Astrocyte (in vitro differentiated cells and primary cell): ENCODE measurements around the gene GON4L. TPM values are rescaled to one million over a fixed set of nuclear protein-coding genes. Genes with fewer than 3 reads are reported as not detected.

Experiments used
- DNase-seq: peaks from one replicate; pipeline ENCODE4 v3.0.0-alpha.2; 2010; ENCODE audit warnings: low read depth
- FAIRE-seq: peaks from 2 replicates; lab custom pipeline; 2011; peaks lifted over from hg19 to GRCh38; lab: Jason Lieb, UNC
- H2AFZ ChIP-seq: 2 replicates; pipeline ENCODE4 v1.6.0; 2012; ENCODE audit warnings: low read depth, low read length, inconsistent platforms
- H3K27ac ChIP-seq: 2 replicates; pipeline ENCODE4 v1.5.1; 2011; ENCODE audit warnings: low read depth, low read length, inconsistent platforms
- H3K27me3 ChIP-seq: 2 replicates; pipeline ENCODE4 v1.6.0; 2011; ENCODE audit warnings: low read length, inconsistent platforms; ENCODE audit not compliant: insufficient read depth
- H3K36me3 ChIP-seq: 2 replicates; pipeline ENCODE4 v1.5.1; 2011; ENCODE audit warnings: low read length, inconsistent platforms; ENCODE audit not compliant: insufficient read depth
- H3K4me1 ChIP-seq: 2 replicates; pipeline ENCODE4 v1.5.1; 2011; ENCODE audit warnings: low read length, inconsistent platforms; ENCODE audit not compliant: insufficient read depth
- H3K4me2 ChIP-seq: 2 replicates; pipeline ENCODE4 v1.6.0; 2012; ENCODE audit warnings: low read length, inconsistent platforms
- H3K4me3 ChIP-seq: 2 replicates; pipeline ENCODE4 v1.5.1; 2011; ENCODE audit warnings: low read depth, mild to moderate bottlenecking, low read length, inconsistent platforms; ENCODE audit not compliant: insufficient read depth
- H3K79me2 ChIP-seq: 2 replicates; pipeline ENCODE4 v1.6.0; 2012; ENCODE audit warnings: mild to moderate bottlenecking, low read length, inconsistent platforms; ENCODE audit not compliant: insufficient read depth
- H3K9ac ChIP-seq: 2 replicates; pipeline ENCODE4 v1.6.0; 2012; ENCODE audit warnings: mild to moderate bottlenecking, low read length, inconsistent platforms
- H3K9me3 ChIP-seq: 2 replicates; pipeline ENCODE4 v1.5.1; 2012; ENCODE audit warnings: low read depth, mild to moderate bottlenecking, low read length, inconsistent platforms; ENCODE audit not compliant: insufficient read depth
- H4K20me1 ChIP-seq: 2 replicates; pipeline ENCODE4 v1.6.0; 2012; ENCODE audit warnings: low read length, inconsistent platforms; ENCODE audit not compliant: insufficient read depth
- H3K27ac Mint-ChIP-seq: one replicate; pipeline ENCODE4 v1.8.0; 2021; ENCODE audit warnings: mild to moderate bottlenecking, mixed read lengths; ENCODE audit not compliant: unreplicated experiment
- H3K27me3 Mint-ChIP-seq: one replicate; pipeline ENCODE4 v1.8.0; 2021; ENCODE audit warnings: low read depth, mixed read lengths; ENCODE audit not compliant: unreplicated experiment
- H3K36me3 Mint-ChIP-seq: one replicate; pipeline ENCODE4 v1.8.0; 2021; ENCODE audit warnings: low read depth, mixed read lengths; ENCODE audit not compliant: unreplicated experiment
- H3K4me1 Mint-ChIP-seq: one replicate; pipeline ENCODE4 v1.8.0; 2021; ENCODE audit warnings: low read depth, mixed read lengths; ENCODE audit not compliant: unreplicated experiment
- H3K4me3 Mint-ChIP-seq: one replicate; pipeline ENCODE4 v1.8.0; 2021; ENCODE audit warnings: mild to moderate bottlenecking, moderate library complexity, mixed read lengths; ENCODE audit not compliant: unreplicated experiment
- H3K9me3 Mint-ChIP-seq: one replicate; pipeline ENCODE4 v1.8.0; 2021; ENCODE audit warnings: mild to moderate bottlenecking, mixed read lengths; ENCODE audit not compliant: unreplicated experiment
- CTCF ChIP-seq: IDR thresholded peaks from 2 replicates; pipeline ENCODE4 v1.5.1; 2011; ENCODE audit warnings: low read depth, mild to moderate bottlenecking, inconsistent platforms, low read length, moderate library complexity; ENCODE audit not compliant: insufficient read depth
- EZH2 ChIP-seq: IDR thresholded peaks from 2 replicates; pipeline ENCODE4 v1.6.1; 2012; ENCODE audit warnings: mild to moderate bottlenecking, low read length, inconsistent platforms; ENCODE audit not compliant: insufficient read depth
- total RNA-seq: library from RNA; stranded (reverse); gene quantifications from 2 replicates; pipeline ENCODE4 v1.2.1, GENCODE V29; 2021

Gene GON4L
- total RNA-seq, 1 donor from 2014 or later: 52.8 TPM

DNA sequence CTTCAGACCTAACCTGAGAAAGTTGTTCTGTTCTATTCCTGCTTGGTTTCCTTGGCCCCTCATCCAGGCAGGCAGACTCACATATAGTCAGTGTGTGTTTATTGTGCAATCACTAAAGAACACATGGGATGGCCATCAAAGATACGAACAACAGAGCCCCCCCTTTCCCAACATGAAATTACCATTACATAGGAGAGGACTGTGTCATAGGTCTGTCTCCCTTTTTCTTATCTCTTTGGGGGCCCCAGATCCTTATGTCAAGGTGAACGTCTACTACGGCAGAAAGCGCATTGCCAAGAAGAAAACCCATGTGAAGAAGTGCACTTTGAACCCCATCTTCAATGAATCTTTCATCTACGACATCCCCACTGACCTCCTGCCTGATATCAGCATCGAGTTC is 23.9 kb upstream of the GON4L start:
- H3K36me3 ChIP-seq: no peaks in the 10 kb centered on the region
- Mint-ChIP-seq H3K27ac (no peak overlapping the region), H3K9me3 (no peaks in the 10 kb centered on the region), H3K27me3 (no peaks in the 10 kb centered on the region), H3K4me1 (peaks cover 11% of the 10 kb centered on the region), H3K36me3 (peaks cover 7% of the 10 kb centered on the region), H3K4me3 (no peak overlapping the region)
- no peaks in the 10 kb centered on the region for H3K9me3 ChIP-seq
- DNase-seq: no peak
- no peak for FAIRE-seq
- no peaks in the 10 kb centered on the region for H3K27me3 ChIP-seq
- no peak overlapping the region for H3K4me2 ChIP-seq
- H2AFZ ChIP-seq: no peak overlapping the region
- TF ChIP-seq CTCF: no peak
- peaks cover 4% of the 10 kb centered on the region for H3K4me1 ChIP-seq
- H4K20me1 ChIP-seq: no peaks in the 10 kb centered on the region
- no peak overlapping the region for H3K27ac ChIP-seq
- H3K79me2 ChIP-seq: no peaks in the 10 kb centered on the region
- no peak overlapping the region for H3K9ac ChIP-seq
- no peak overlapping the region for H3K4me3 ChIP-seq

- Histone ChIP-seq H3K36me3 (no peaks in the 10 kb centered on the region), H3K9ac (no peak overlapping the region), H3K4me2 (no peak overlapping the region), H3K4me3 (no peak overlapping the region), H3K9me3 (no peaks in the 10 kb centered on the region), H3K4me1 (peaks cover 4% of the 10 kb centered on the region), H4K20me1 (no peaks in the 10 kb centered on the region), H3K27ac (no peak overlapping the region), H2AFZ (no peak overlapping the region), H3K79me2 (no peaks in the 10 kb centered on the region), H3K27me3 (no peaks in the 10 kb centered on the region)
- Mint-ChIP-seq H3K4me3 (no peak overlapping the region), H3K27me3 (no peaks in the 10 kb centered on the region), H3K4me1 (peaks cover 11% of the 10 kb centered on the region), H3K36me3 (peaks cover 6% of the 10 kb centered on the region), H3K27ac (no peak overlapping the region), H3K9me3 (no peaks in the 10 kb centered on the region)
- no peak for FAIRE-seq
- TF ChIP-seq EZH2 (no peak), CTCF (no peak)
- no peak for DNase-seq
These were observed 23.2 kb upstream of the GON4L start for GRCh38 chr1:155880251-155880650.

DNA sequence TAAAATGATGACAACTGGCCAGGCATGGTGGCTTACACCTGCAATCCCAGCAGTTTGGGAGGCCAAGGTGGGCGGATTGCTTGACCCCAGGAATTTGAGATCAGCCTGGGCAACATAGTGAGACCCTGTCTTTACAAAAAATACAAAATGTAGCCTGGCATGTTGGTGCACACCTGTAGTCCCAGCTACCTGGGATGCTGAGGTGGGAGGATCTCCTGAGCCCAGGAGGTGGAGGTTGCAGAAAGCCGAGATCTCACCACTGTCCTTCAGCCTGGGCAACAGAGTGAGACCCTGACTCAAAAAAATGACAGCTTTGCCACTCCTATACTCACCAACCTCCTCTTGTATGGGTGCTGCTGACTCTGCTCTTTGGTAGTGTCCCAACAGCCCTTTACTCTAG is 20.9 kb upstream of the GON4L start:
- no peak overlapping the region for H3K27ac Mint-ChIP-seq
- no peaks in the 10 kb centered on the region for H3K9me3 Mint-ChIP-seq
- Histone ChIP-seq H2AFZ (no peak overlapping the region), H3K4me2 (no peak overlapping the region), H3K27me3 (no peaks in the 10 kb centered on the region), H3K9ac (no peak overlapping the region), H3K27ac (no peak overlapping the region), H3K9me3 (no peaks in the 10 kb centered on the region), H4K20me1 (no peaks in the 10 kb centered on the region), H3K4me1 (peaks cover 10% of the 10 kb centered on the region), H3K4me3 (no peak overlapping the region), H3K79me2 (no peaks in the 10 kb centered on the region), H3K36me3 (no peaks in the 10 kb centered on the region)
- no peak overlapping the region for H3K4me3 Mint-ChIP-seq
- DNase-seq: no peak
- H3K27me3 Mint-ChIP-seq: no peaks in the 10 kb centered on the region
- no peaks in the 10 kb centered on the region for H3K4me1 Mint-ChIP-seq
- no peak for TF ChIP-seq EZH2
- TF ChIP-seq CTCF: no peak
- H3K36me3 Mint-ChIP-seq: peaks cover 4% of the 10 kb centered on the region
- no peak for FAIRE-seq
